ENCODE measurements around the gene HIPK2.

DNA sequence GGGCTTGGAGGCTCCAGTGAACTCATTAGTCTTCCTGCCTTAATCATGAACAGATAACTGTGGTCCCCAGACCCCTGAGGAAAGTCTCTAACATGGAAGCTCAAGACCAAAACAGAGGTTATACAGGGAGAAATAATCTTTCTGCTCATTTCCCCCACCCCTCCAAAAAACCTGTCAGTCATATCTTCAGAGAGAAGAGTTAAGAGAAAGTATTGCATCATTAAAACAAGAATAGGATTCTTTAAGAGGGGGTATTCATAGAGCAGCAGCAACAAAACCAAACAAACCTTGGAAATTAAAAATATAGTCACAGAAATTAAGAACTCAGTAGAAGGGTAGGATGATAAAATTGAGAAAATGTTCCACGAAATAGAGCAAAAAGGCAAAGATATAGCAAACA lies 246.7 kb downstream of the HIPK2 start:
- TF ChIP-seq, protein P1, sequence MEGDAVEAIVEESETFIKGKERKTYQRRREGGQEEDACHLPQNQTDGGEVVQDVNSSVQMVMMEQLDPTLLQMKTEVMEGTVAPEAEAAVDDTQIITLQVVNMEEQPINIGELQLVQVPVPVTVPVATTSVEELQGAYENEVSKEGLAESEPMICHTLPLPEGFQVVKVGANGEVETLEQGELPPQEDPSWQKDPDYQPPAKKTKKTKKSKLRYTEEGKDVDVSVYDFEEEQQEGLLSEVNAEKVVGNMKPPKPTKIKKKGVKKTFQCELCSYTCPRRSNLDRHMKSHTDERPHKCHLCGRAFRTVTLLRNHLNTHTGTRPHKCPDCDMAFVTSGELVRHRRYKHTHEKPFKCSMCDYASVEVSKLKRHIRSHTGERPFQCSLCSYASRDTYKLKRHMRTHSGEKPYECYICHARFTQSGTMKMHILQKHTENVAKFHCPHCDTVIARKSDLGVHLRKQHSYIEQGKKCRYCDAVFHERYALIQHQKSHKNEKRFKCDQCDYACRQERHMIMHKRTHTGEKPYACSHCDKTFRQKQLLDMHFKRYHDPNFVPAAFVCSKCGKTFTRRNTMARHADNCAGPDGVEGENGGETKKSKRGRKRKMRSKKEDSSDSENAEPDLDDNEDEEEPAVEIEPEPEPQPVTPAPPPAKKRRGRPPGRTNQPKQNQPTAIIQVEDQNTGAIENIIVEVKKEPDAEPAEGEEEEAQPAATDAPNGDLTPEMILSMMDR (conservative IDR thresholded peaks at IDR 0.05 in 1 of 2, IDR thresholded peaks at IDR 0.05 in 1 of 2; ENCODE audit: extremely low read depth in 1 of 2, insufficient read depth in 1 of 2, low read depth in 1 of 2, low read length in 2 of 2), result no peak
- TF ChIP-seq EZH2 (IDR thresholded peaks at IDR 0.05; ENCODE audit: borderline replicate concordance, low read length), result no peak
